Stimulated activated CD4-positive, alpha-beta T cell treated with anti-CD3 and anti-CD28 coated beads, Interleukin-12 subunit alpha, Interleukin-12 subunit beta, amount 100 ng/mL, for 4 hours (primary cell): ENCODE measurements around the gene ADGRE1.

ENCODE experiments used
- DNase-seq: peaks from one replicate; pipeline ENCODE4 v3.0.0-alpha.2; 2020

ADGRE1 gene

GRCh38 chr19:6963244-6963852 is 76.0 kb downstream of the ADGRE1 start:
- DNase-seq, result no peak

GRCh38 chr19:6963937-6964336 is 76.6 kb downstream of the ADGRE1 start:
- DNase-seq, result peak; percentile 45

- no peak for DNase-seq
These were observed 80.6 kb downstream of the ADGRE1 start for GRCh38 chr19:6967967-6968366.

- DNase-seq, result no peak
These were observed 82.1 kb downstream of the ADGRE1 start for GRCh38 chr19:6969490-6969889.

GRCh38 chr19:6970021-6970420 is 82.6 kb downstream of the ADGRE1 start:
- no peak for DNase-seq

- no peak for DNase-seq
These were observed 83.1 kb downstream of the ADGRE1 start for GRCh38 chr19:6970443-6970842.

GRCh38 chr19:6971366-6971765 is 84.0 kb downstream of the ADGRE1 start:
- no peak for DNase-seq

- DNase-seq, result no peak
These were observed 88.8 kb downstream of the ADGRE1 start for GRCh38 chr19:6976197-6976596.

- no peak for DNase-seq
These were observed 92.0 kb downstream of the ADGRE1 start for GRCh38 chr19:6979399-6979798.

GRCh38 chr19:6983448-6983847 is 96.1 kb downstream of the ADGRE1 start:
- no peak for DNase-seq

GRCh38 chr19:6987850-6988249 is 100.5 kb downstream of the ADGRE1 start:
- DNase-seq, result no peak

GRCh38 chr19:6988257-6988656 is 100.9 kb downstream of the ADGRE1 start:
- DNase-seq, result no peak
